Inferior parietal cortex (tissue), 1 donor: Measurements from ENCODE around the gene MYOZ3.

Source experiments
- DNase-seq: peaks from one replicate; pipeline ENCODE4 v3.0.0-alpha.2; 2016; ENCODE audit errors: extremely low spot score

Gene MYOZ3

GRCh38 chr5:150700594-150701377, 39.7 kb downstream of the MYOZ3 start, which contains the start of gene RBM22:
RBM22 (minus strand) TSS chr5:150701062; CDS start chr5:150700985, 77 bp downstream.
- DNase-seq, result peak; percentile 96

DNA sequence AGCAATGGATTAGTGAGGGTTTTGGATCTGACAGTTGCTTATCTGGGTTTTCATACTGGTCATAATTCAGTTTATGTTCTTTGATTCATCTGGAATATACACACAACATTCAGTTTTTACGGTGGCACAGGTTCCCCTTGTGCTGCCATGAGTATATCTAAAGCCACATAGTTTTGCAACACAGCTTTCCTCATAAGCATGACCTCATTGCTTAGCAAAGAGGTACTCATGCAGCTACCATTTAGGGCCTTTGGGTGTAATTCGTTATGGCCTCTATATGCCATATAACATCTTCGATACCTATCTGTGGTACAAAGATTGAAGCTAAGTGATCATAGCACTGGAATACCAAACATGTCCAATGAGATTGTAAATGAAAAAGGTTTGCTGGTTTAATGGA, 42.7 kb downstream of the MYOZ3 start:
- DNase-seq, result no peak

- DNase-seq, result no peak
Observed at GRCh38 chr5:150706776-150707390, 45.8 kb downstream of the MYOZ3 start.

GRCh38 chr5:150710165-150710564, 49.1 kb downstream of the MYOZ3 start:
- no peak for DNase-seq

- DNase-seq, result no peak
Observed at GRCh38 chr5:150723845-150724244, 62.8 kb downstream of the MYOZ3 start.
